ENCODE data around the gene VILL.

GRCh38 chr3:38036286-38036685 lies 45.7 kb downstream of the VILL start:
- TF ChIP-seq POLR2A (IDR thresholded peaks at IDR 0.05): no peak
- TF ChIP-seq CTCF (IDR thresholded peaks at IDR 0.05): no peak

Data from body of pancreas (tissue), 4 donors.